Suprapubic skin (tissue), 4 donors: Measurements from ENCODE around the gene THSD7A. TPM values are rescaled to one million over a fixed set of nuclear protein-coding genes. Genes with fewer than 3 reads are reported as not detected.

Experiments
- DNase-seq, 2 donors: peaks; one replicate each; pipeline ENCODE4 v3.0.0-alpha.2; 2019; ENCODE audit warnings: low spot score in 2 of 2
- H3K27ac ChIP-seq: fragments of 200-600 bp; sonication (generic); one replicate; pipeline ENCODE4 v1.5.1; 2019
- H3K27me3 ChIP-seq: fragments of 200-600 bp; sonication (generic); one replicate; pipeline ENCODE4 v1.5.1; 2019
- H3K36me3 ChIP-seq: fragments of 200-600 bp; sonication (generic); one replicate; pipeline ENCODE4 v1.5.1; 2019
- H3K4me1 ChIP-seq: fragments of 200-600 bp; sonication (generic); one replicate; pipeline ENCODE4 v1.5.1; 2019
- H3K4me3 ChIP-seq: fragments of 200-600 bp; sonication (generic); one replicate; pipeline ENCODE4 v1.5.1; 2019; ENCODE audit warnings: mild to moderate bottlenecking
- H3K9me3 ChIP-seq: fragments of 200-600 bp; sonication (generic); one replicate; pipeline ENCODE4 v1.5.1; 2019
- CTCF ChIP-seq, 2 donors: fragments of 200-600 bp in 1 of 2; fragments of 450-650 bp in 1 of 2; sonication (generic) in 1 of 2; IDR thresholded peaks; one replicate each; pipeline ENCODE4 v1.5.1; 2016 to 2019; ENCODE audit warnings: antibody characterized with exemption in 2 of 2, mild to moderate bottlenecking in 1 of 2, moderate library complexity in 1 of 2
- EP300 ChIP-seq: sonication (generic); formaldehyde crosslinking; IDR thresholded peaks from one replicate; pipeline ENCODE4 v1.6.1; 2017; ENCODE audit warnings: antibody characterized with exemption
- POLR2A ChIP-seq, 2 donors: fragments of 450-650 bp; IDR thresholded peaks; one replicate each; pipeline ENCODE4 v1.6.1; 2017; ENCODE audit warnings: antibody characterized with exemption in 2 of 2, mild to moderate bottlenecking in 2 of 2, moderate library complexity in 2 of 2
- POLR2AphosphoS5 ChIP-seq, 3 donors: sonication (generic); formaldehyde crosslinking; IDR thresholded peaks; one replicate each; pipeline ENCODE4 v1.6.1; 2017; ENCODE audit warnings: antibody characterized with exemption in 3 of 3
- WGBS: methylation state at CpG from one replicate; pipeline ENCODE4 v1.1.5; 2018; 5-methylcytosine and 5-hydroxymethylcytosine counted together
- total RNA-seq, 4 donors: library from RNA; depleted of rRNA; stranded (reverse); fragments of >200 nt; gene quantifications; one replicate each; pipeline ENCODE4 v1.1.0, GENCODE V29; 2016

THSD7A gene
- total RNA-seq, 4 donors from 2014 or later: 0.42 to 5.4 (median 1.2) TPM

GRCh38 chr7:11650030-11650429 lies 182.0 kb downstream of the THSD7A start:
- H3K9me3 ChIP-seq: no peaks in the 10 kb centered on the region
- WGBS: 56% methylated on average over 2 of the region's 2 CpGs

GRCh38 chr7:11648980-11649379 lies 183.0 kb downstream of the THSD7A start:
- Histone ChIP-seq H3K4me3 (no peak overlapping the region), H3K27me3 (no peaks in the 10 kb centered on the region), H3K9me3 (no peaks in the 10 kb centered on the region), H3K4me1 (no peaks in the 10 kb centered on the region), H3K27ac (no peak overlapping the region), H3K36me3 (no peaks in the 10 kb centered on the region)
- DNase-seq: no peak
- TF ChIP-seq EP300 (no peak), POLR2A (IDR thresholded peaks at IDR 0.05) (no peak), CTCF (IDR thresholded peaks at IDR 0.05) (no peak), POLR2AphosphoS5 (IDR thresholded peaks at IDR 0.05) (no peak)

More at GRCh38 chr7:11650030-11650429, 182.0 kb downstream of the THSD7A start:
- no peak for DNase-seq
- Histone ChIP-seq H3K27me3 (no peaks in the 10 kb centered on the region), H3K27ac (no peak overlapping the region), H3K36me3 (no peaks in the 10 kb centered on the region), H3K4me1 (no peaks in the 10 kb centered on the region), H3K4me3 (no peak overlapping the region)
- no peak for TF ChIP-seq POLR2AphosphoS5 (IDR thresholded peaks at IDR 0.05)
- no peak for TF ChIP-seq CTCF (IDR thresholded peaks at IDR 0.05)
- no peak for TF ChIP-seq EP300
- no peak for TF ChIP-seq POLR2A (IDR thresholded peaks at IDR 0.05)

- Histone ChIP-seq H3K4me1 (no peaks in the 10 kb centered on the region), H3K27ac (no peak overlapping the region), H3K9me3 (no peaks in the 10 kb centered on the region), H3K36me3 (no peaks in the 10 kb centered on the region), H3K4me3 (no peak overlapping the region), H3K27me3 (no peaks in the 10 kb centered on the region)
- no peak for DNase-seq
- WGBS: 84% methylated on average over 3 of the region's 3 CpGs
- TF ChIP-seq EP300: no peak
- TF ChIP-seq POLR2A (IDR thresholded peaks at IDR 0.05): no peak
- TF ChIP-seq CTCF (IDR thresholded peaks at IDR 0.05): no peak
- TF ChIP-seq POLR2AphosphoS5 (IDR thresholded peaks at IDR 0.05): no peak
Observed at GRCh38 chr7:11648101-11648500, 183.9 kb downstream of the THSD7A start.

GRCh38 chr7:11642841-11643240 lies 189.2 kb downstream of the THSD7A start:
- Histone ChIP-seq H3K27ac (no peak overlapping the region), H3K4me3 (no peak overlapping the region)
- 68% methylated on average over 2 of the region's 2 CpGs for WGBS

GRCh38 chr7:11642276-11642675 lies 189.7 kb downstream of the THSD7A start:
- Histone ChIP-seq H3K27ac (no peak overlapping the region), H3K36me3 (no peaks in the 10 kb centered on the region), H3K27me3 (no peaks in the 10 kb centered on the region), H3K4me1 (no peaks in the 10 kb centered on the region), H3K9me3 (no peaks in the 10 kb centered on the region), H3K4me3 (no peak overlapping the region)
- TF ChIP-seq POLR2A (IDR thresholded peaks at IDR 0.05) (no peak), POLR2AphosphoS5 (IDR thresholded peaks at IDR 0.05) (no peak), EP300 (no peak), CTCF (IDR thresholded peaks at IDR 0.05) (no peak)
- DNase-seq: no peak

More at GRCh38 chr7:11642841-11643240, 189.2 kb downstream of the THSD7A start:
- Histone ChIP-seq H3K4me1 (no peaks in the 10 kb centered on the region), H3K9me3 (no peaks in the 10 kb centered on the region), H3K27me3 (no peaks in the 10 kb centered on the region), H3K36me3 (no peaks in the 10 kb centered on the region)
- no peak for DNase-seq
- TF ChIP-seq EP300: no peak
- TF ChIP-seq CTCF (IDR thresholded peaks at IDR 0.05): no peak
- no peak for TF ChIP-seq POLR2AphosphoS5 (IDR thresholded peaks at IDR 0.05)
- TF ChIP-seq POLR2A (IDR thresholded peaks at IDR 0.05): no peak
